22Rv1 (cell line): ENCODE data around the gene AFTPH.

ENCODE experiments used
- ZFX ChIP-seq: fragments of 450-650 bp; IDR thresholded peaks from 2 replicates; pipeline ENCODE4 v1.6.1; 2017; ENCODE audit warnings: antibody characterized with exemption, borderline replicate concordance
- TF ChIP-seq, protein P1 (sequence below): fragments of 450-650 bp; IDR thresholded peaks from 2 replicates; pipeline ENCODE4 v1.5.1; 2017; ENCODE audit warnings: mild to moderate bottlenecking

DNA sequence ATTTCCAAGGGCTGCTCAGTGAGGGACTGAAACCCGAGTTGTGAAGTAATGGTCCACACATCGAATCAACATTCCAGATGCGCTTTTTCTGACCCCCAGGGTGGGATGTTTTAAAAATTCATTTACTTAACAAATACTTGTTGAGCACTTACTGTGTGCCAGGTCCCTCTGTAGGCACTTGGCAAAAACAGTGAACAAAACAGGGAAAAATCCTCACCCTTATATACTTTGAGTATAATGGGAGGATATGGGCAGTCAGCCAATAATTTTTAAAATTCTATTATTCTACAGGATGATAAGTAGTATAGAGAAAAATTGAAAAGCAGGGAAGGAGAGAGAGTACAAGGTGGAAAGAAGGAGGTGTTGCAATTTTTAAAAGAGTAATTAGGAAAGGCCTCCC, 31.3 kb upstream of the AFTPH start:
- TF ChIP-seq, protein P1, sequence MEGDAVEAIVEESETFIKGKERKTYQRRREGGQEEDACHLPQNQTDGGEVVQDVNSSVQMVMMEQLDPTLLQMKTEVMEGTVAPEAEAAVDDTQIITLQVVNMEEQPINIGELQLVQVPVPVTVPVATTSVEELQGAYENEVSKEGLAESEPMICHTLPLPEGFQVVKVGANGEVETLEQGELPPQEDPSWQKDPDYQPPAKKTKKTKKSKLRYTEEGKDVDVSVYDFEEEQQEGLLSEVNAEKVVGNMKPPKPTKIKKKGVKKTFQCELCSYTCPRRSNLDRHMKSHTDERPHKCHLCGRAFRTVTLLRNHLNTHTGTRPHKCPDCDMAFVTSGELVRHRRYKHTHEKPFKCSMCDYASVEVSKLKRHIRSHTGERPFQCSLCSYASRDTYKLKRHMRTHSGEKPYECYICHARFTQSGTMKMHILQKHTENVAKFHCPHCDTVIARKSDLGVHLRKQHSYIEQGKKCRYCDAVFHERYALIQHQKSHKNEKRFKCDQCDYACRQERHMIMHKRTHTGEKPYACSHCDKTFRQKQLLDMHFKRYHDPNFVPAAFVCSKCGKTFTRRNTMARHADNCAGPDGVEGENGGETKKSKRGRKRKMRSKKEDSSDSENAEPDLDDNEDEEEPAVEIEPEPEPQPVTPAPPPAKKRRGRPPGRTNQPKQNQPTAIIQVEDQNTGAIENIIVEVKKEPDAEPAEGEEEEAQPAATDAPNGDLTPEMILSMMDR = no peak
- no peak for TF ChIP-seq ZFX
